Measurements from ENCODE around the gene PNPLA2. TPM values are rescaled to one million over a fixed set of nuclear protein-coding genes. Genes with fewer than 3 reads are reported as not detected.

Gene PNPLA2
- total RNA-seq, 1 donor from 2014 or later = 2.6 TPM

DNA sequence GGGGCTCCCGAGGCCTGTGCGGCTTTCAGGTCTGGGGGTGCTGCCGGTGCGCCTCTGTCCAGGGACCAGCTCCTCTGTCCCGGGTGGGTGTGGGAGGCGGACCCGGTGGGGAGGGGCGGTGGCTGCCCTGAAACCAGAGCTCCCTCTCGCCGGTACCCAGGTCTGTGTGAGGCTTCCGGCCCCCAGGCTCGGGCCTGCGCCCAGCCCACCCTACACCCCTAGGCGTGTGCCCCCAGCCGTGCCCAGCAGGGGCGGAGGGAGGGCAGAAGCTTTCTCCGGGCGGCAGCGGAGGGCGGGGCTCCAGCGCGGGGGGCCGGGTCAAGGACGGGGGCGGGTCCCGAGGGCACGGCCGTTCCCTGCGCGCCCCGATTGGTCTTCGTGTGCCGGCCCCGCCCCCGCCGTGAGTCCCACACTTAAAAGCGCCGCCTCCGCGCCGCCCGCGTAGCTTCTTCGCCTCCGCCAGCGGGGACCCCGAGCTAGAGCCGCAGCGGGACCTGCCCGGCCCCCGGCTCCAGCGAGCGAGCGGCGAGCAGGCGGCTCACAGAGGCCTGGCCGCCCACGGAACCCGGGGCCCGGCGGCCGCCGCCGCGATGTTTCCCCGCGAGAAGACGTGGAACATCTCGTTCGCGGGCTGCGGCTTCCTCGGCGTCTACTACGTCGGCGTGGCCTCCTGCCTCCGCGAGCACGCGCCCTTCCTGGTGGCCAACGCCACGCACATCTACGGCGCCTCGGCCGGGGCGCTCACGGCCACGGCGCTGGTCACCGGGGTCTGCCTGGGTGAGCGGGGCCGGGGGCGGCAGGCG, 616 bp downstream of the PNPLA2 start:
- Histone ChIP-seq H3K27me3 (no peaks in the 10 kb centered on the region), H3K4me3 (peak overlapping the region; percentile 92), H4K20me1 (ENCODE audit: low read depth) (peaks cover 34% of the 10 kb centered on the region), H3K4me1 (no peaks in the 10 kb centered on the region), H3K4me2 (peak overlapping the region; percentile 94), H3K36me3 (no peaks in the 10 kb centered on the region), H3K27ac (no peak overlapping the region), H3K9ac (peak overlapping the region; percentile 51), H3K79me2 (ENCODE audit: low read depth) (peaks cover 9% of the 10 kb centered on the region), H3F3A (ENCODE audit: low read depth) (peaks cover 25% of the 10 kb centered on the region), H3K9me3 (ENCODE audit: low read depth) (no peaks in the 10 kb centered on the region), H2AFZ (replicated peaks) (no peak overlapping the region)
- Mint-ChIP-seq H3K27me3 (ENCODE audit: insufficient read depth, low read depth) (peaks cover 9% of the 10 kb centered on the region), H3K4me1 (peaks cover 8% of the 10 kb centered on the region), H3K27ac (no peak overlapping the region), H3K36me3 (peaks cover 2% of the 10 kb centered on the region), H3K4me3 (peak overlapping the region; percentile 78), H3K9me3 (no peaks in the 10 kb centered on the region)
- TF ChIP-seq EZH2 (IDR thresholded peaks at IDR 0.05) (no peak), EZH2phosphoT487 (IDR thresholded peaks at IDR 0.05) (no peak)
- TF ChIP-seq, protein P1, sequence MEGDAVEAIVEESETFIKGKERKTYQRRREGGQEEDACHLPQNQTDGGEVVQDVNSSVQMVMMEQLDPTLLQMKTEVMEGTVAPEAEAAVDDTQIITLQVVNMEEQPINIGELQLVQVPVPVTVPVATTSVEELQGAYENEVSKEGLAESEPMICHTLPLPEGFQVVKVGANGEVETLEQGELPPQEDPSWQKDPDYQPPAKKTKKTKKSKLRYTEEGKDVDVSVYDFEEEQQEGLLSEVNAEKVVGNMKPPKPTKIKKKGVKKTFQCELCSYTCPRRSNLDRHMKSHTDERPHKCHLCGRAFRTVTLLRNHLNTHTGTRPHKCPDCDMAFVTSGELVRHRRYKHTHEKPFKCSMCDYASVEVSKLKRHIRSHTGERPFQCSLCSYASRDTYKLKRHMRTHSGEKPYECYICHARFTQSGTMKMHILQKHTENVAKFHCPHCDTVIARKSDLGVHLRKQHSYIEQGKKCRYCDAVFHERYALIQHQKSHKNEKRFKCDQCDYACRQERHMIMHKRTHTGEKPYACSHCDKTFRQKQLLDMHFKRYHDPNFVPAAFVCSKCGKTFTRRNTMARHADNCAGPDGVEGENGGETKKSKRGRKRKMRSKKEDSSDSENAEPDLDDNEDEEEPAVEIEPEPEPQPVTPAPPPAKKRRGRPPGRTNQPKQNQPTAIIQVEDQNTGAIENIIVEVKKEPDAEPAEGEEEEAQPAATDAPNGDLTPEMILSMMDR (IDR thresholded peaks at IDR 0.05) = no peak
- DNase-seq (ENCODE audit: low spot score) = peak; percentile 98

- H3K9ac ChIP-seq = peak overlapping the region; percentile 51
- Mint-ChIP-seq H3K27me3 (ENCODE audit: insufficient read depth, low read depth) (peaks cover 11% of the 10 kb centered on the region), H3K4me1 (peaks cover 9% of the 10 kb centered on the region), H3K36me3 (peaks cover 4% of the 10 kb centered on the region), H3K4me3 (peak overlapping the region; percentile 89), H3K27ac (no peak overlapping the region), H3K9me3 (no peaks in the 10 kb centered on the region)
- peak overlapping the region; percentile 92 for H3K4me3 ChIP-seq
- TF ChIP-seq, protein P1 (IDR thresholded peaks at IDR 0.05) = no peak
- no peak for TF ChIP-seq EZH2phosphoT487 (IDR thresholded peaks at IDR 0.05)
- peaks cover 22% of the 10 kb centered on the region for H3F3A ChIP-seq (ENCODE audit: low read depth)
- no peaks in the 10 kb centered on the region for H3K36me3 ChIP-seq
- H3K27me3 ChIP-seq = peaks cover 2% of the 10 kb centered on the region
- DNase-seq (ENCODE audit: low spot score) = peak; percentile 82
- no peaks in the 10 kb centered on the region for H3K9me3 ChIP-seq (ENCODE audit: low read depth)
- peaks cover 34% of the 10 kb centered on the region for H4K20me1 ChIP-seq (ENCODE audit: low read depth)
- H3K4me2 ChIP-seq = peak overlapping the region; percentile 94
- H2AFZ ChIP-seq (replicated peaks) = no peak overlapping the region
- no peak overlapping the region for H3K27ac ChIP-seq
- peaks cover 9% of the 10 kb centered on the region for H3K79me2 ChIP-seq (ENCODE audit: low read depth)
- no peaks in the 10 kb centered on the region for H3K4me1 ChIP-seq
These were observed 1.4 kb downstream of the PNPLA2 start for GRCh38 chr11:819943-820649.

GRCh38 chr11:820655-821511, 2.2 kb downstream of the PNPLA2 start:
- no peak overlapping the region for H3K27ac Mint-ChIP-seq
- peak overlapping the region; percentile 89 for H3K4me3 Mint-ChIP-seq
- Histone ChIP-seq H3K4me1 (no peaks in the 10 kb centered on the region), H3K9me3 (ENCODE audit: low read depth) (no peaks in the 10 kb centered on the region), H3K36me3 (no peaks in the 10 kb centered on the region), H4K20me1 (ENCODE audit: low read depth) (peaks cover 41% of the 10 kb centered on the region), H3K4me2 (peak overlapping the region; percentile 94), H3K4me3 (peak overlapping the region; percentile 92), H3K27me3 (peaks cover 10% of the 10 kb centered on the region), H2AFZ (replicated peaks) (no peak overlapping the region), H3F3A (ENCODE audit: low read depth) (peaks cover 22% of the 10 kb centered on the region), H3K79me2 (ENCODE audit: low read depth) (peaks cover 9% of the 10 kb centered on the region), H3K9ac (no peak overlapping the region), H3K27ac (no peak overlapping the region)
- peaks cover 13% of the 10 kb centered on the region for H3K27me3 Mint-ChIP-seq (ENCODE audit: insufficient read depth, low read depth)
- no peaks in the 10 kb centered on the region for H3K9me3 Mint-ChIP-seq
- H3K36me3 Mint-ChIP-seq = peaks cover 7% of the 10 kb centered on the region
- no peak for TF ChIP-seq EZH2 (IDR thresholded peaks at IDR 0.05)
- no peak for TF ChIP-seq EZH2phosphoT487 (IDR thresholded peaks at IDR 0.05)
- TF ChIP-seq, protein P1 (IDR thresholded peaks at IDR 0.05) = no peak
- H3K4me1 Mint-ChIP-seq = peaks cover 10% of the 10 kb centered on the region
- no peak for DNase-seq (ENCODE audit: low spot score)
